Endometrium (tissue), 2 donors: ENCODE measurements around the gene ATRN.

Source experiments
- FAIRE-seq: peaks from 2 replicates; lab custom pipeline; 2012; peaks lifted over from hg19 to GRCh38; lab: Jason Lieb, UNC
- donor health status: control.
- donor health status: control.

The ATRN gene

GRCh38 chr20:3628502-3629314 lies 157.9 kb downstream of the ATRN start:
- no peak for FAIRE-seq

DNA sequence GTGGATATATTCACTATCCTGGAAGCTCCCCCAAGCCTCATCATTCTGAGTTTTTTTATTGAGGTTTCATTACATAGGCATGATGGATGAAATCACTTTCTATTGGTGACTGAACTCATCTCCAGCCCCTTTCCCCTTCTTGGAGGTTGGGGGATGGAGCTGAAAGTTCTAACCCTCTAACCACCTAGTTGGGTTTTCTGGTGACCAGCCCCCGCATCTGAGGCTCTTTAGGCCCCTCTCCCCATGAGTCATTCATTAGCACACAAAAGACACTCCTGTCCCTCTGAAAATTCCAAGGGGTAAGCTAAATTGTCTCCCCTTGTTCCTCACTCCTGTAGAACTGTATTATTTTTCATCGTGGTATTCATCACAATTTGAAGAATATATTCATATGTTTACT lies 159.1 kb downstream of the ATRN start:
- FAIRE-seq, result no peak

- no peak for FAIRE-seq
Measured at GRCh38 chr20:3630429-3630828, 159.6 kb downstream of the ATRN start.

DNA sequence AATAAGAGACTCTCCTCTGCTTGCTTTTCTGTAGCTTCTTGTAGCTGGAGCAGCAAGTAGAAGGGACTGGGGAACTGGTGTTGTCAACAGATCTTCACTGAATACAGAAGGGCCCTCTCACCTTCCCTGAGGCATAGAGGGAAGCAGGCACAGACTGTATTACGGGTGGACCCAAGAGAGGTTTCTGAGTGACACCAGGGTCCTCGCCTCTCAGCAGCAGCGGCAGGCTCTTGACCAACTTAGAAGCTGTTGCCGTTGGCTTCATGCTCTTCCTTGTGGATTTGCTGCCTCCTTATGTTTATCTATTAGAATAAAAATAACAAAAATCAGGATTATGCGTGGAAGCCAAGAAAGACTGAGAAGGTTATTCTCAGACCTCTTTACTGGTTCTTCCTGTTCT lies 160.7 kb downstream of the ATRN start:
- FAIRE-seq, result no peak

DNA sequence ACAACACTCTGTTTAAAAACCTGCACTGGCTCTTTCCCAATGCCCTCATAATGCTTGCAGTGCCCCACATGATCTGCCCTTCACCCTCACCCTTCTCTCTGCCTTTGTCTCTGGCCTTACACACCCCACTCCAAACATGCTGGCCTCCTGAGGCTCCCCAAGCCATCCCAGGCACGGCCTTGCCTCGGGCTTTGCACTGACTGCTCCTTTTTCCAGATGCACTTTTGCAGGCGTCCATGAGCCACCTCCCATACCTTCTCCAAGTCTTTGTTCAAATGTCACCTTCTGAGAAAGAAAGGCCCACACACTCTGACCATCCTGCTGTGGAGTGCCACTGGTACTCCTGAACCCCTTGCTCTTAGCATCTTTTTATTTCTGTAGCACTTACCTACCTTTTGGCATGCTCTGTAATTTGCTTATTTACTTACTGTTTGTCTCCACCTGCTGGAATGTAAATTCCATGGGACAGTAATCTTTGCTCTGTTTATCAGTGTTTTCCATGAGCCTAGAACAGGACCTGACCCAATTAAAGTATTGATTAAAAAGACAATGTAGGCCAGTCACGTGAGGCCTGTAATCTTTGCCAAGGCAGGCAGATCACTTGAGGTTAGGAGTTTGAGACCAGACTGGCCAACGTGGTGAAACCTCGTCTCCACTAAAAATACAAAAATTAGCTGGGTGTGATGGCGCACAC lies 161.6 kb downstream of the ATRN start:
- no peak for FAIRE-seq

DNA sequence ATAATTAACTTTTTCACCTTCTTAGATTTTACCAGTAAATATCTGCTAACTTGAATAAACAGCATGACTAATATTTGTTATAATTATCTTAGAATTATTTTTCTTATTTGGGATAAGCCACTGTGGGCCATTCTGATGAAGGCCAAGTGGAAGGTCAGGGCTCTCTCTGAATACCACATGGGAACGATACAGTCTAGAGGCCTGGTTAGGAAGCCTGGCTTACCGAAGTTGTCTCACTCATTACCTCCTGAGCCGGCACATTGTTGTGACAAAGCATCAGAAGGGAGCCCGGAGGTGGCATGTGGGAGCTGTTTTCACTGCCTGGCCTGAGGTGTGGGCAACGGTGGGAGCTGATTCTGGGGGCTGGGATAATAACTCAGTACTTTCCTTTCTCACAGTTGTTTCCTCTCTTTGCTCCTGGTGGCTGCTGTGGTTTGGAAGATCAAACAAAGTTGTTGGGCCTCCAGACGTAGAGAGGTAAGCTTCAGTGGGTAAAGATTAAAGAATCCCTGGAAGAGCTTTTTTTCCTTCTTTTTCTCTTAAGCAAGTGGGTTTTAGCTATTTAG lies 163.2 kb downstream of the ATRN start:
- FAIRE-seq, result no peak

DNA sequence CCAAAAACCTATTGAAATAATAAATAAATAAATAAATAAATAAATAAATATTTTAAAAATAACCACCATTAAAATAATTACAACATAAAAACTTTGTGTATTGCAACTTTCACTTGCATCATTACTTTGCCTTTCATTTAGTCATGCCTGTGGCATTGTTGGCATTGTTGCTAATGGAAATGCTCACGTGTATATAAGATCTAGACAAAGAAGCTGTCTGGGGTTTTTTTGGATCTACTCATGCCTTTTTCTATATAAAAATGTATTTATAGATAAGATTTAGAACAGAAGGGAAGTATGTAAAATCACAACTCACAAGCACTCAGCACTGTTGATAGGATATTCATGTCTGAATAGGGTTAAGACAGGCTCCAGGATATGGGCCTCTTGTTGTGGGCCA lies 164.5 kb downstream of the ATRN start:
- no peak for FAIRE-seq

- no peak for FAIRE-seq
Measured at GRCh38 chr20:3640259-3640658, 169.4 kb downstream of the ATRN start.

- no peak for FAIRE-seq
Measured at GRCh38 chr20:3645309-3646066, 174.7 kb downstream of the ATRN start.

DNA sequence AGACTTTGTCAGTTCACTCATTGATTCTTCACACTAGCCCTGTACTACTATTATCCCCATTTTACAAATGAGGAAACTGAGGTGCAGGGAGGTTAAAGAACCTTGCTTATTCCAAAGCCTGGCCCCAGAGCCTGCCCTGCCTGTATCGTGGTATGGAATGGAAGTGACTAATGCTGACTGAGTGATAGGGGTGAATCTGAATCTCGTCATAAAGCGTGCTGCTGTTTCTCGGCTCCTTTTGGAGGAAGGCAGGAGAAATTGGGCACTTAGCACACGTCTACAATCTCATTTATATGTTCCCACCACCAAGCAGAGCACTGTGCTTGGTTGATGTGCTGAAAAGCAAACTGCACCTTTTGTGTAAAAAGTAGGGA lies 175.2 kb downstream of the ATRN start:
- no peak for FAIRE-seq

DNA sequence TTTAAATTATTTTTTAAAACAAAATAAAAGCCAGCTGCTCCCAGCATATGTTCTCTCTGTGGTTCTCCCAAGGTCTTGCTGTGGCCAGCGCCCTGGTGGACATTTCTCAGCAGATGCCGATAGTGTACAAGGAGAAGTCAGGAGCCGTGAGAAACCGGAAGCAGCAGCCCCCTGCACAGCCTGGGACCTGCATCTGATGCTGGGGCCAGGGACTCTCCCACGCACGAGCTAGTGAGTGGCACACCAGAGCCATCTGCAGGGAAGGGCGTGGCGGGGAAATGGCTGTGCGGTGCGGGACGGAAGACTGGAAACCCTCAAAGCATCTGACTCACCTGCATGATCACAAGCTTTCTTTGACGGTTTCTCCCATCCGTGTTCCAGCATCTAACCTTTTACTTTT lies 175.8 kb downstream of the ATRN start:
- FAIRE-seq, result no peak

- no peak for FAIRE-seq
Measured at GRCh38 chr20:3647473-3647872, 176.7 kb downstream of the ATRN start.

DNA sequence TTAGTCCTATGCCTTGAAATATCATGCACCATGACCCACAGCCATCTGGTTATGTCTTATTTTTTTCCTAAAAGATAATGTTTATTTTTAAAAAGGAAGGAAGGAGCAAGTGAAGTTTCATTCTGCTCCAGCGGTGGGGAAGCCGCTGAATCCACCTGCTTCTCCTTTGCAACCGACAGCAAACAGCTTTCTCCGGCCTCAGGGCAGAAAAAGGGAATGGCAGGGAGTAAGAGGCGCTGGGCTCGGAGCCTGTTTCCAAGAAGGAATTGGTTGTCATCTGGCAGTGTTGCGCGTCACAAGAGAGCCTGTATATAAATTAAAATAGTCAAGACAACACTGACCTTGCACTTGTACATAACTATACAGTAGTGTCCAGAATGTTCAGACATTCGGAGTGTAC lies 178.1 kb downstream of the ATRN start:
- FAIRE-seq, result no peak

GRCh38 chr20:3651204-3651962 lies 180.6 kb downstream of the ATRN start:
- FAIRE-seq, result no peak

GRCh38 chr20:3652221-3652620 lies 181.4 kb downstream of the ATRN start:
- no peak for FAIRE-seq

- no peak for FAIRE-seq
Measured at GRCh38 chr20:3652676-3653596, 182.1 kb downstream of the ATRN start.

- no peak for FAIRE-seq
Measured at GRCh38 chr20:3653921-3654320, 183.1 kb downstream of the ATRN start.

- no peak for FAIRE-seq
Measured at GRCh38 chr20:3654326-3655130, 183.7 kb downstream of the ATRN start.

DNA sequence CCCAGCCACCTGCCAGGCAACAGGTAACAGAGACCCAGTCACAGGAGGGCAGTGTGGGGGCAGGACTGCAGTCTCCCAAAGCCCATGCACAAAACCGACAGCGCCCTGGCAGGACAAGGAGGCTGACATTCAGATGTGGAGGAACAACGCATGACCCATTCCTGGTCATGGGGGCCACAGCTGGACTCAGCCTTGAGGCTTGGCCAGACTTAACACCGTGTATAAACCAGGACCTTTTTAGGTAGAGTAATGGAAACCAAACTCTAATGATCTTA lies 184.2 kb downstream of the ATRN start:
- FAIRE-seq, result no peak

DNA sequence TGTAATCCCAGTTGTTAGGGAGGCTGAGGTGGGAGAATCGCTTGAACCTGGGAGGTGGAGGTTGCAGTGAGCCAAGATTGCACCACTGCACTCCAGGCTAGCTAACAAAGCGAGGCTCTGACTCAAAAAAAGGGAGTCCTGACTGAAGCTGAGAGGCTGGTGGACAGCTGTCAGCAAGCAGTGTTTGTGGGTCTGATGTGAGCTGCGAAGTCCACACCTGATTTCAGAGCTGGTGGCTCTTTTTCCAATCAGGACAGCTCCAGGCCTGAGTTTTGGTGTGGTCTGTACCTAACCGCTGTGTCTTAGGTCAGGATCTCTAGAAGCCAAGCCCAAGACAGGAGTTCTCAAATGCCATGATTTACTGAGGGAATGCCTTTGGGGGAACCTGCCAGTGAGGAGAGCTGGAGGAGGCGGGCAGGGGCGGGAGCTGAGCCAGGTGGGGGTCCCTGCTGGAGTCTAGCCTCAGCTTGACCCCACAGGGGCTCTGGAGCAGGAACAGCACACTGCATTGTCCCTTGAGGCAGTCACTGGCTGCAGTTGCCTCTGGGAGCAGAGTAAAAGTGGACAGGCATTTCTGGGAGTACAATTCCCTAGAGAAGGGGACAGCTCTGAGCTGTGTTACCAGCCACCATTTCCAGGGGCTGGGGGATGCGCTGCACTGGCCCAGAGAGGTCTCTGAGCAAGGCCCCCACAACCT lies 187.3 kb downstream of the ATRN start:
- FAIRE-seq, result no peak
